Colonic mucosa (tissue), 4 donors: ENCODE results near the gene UCN2. TPM values are rescaled to one million over a fixed set of nuclear protein-coding genes. Genes with fewer than 3 reads are reported as not detected.
A peak's percentile ranks its signal among the peaks of the same experiment; 100 is the strongest.

Experiments
- DNase-seq: peaks from one replicate; pipeline ENCODE4 v3.0.0-alpha.2; 2020
- H3K27ac ChIP-seq: fragments of 200-600 bp; one replicate; pipeline ENCODE4 v1.8.0; 2021
- H3K27me3 ChIP-seq: fragments of 200-600 bp; one replicate; pipeline ENCODE4 v1.8.0; 2021
- H3K36me3 ChIP-seq: fragments of 200-600 bp; one replicate; pipeline ENCODE4 v1.8.0; 2021
- H3K4me1 ChIP-seq: fragments of 200-600 bp; one replicate; pipeline ENCODE4 v1.8.0; 2021; ENCODE audit warnings: mild to moderate bottlenecking
- H3K4me3 ChIP-seq: fragments of 200-600 bp; one replicate; pipeline ENCODE4 v1.8.0; 2021
- H3K9ac ChIP-seq, 2 donors: one replicate each; pipeline ENCODE4 v1.7.0; 2013; ENCODE audit warnings: control low read depth in 2 of 2, low read depth in 2 of 2, low read length in 2 of 2
- H3K9me3 ChIP-seq: fragments of 200-600 bp; one replicate; pipeline ENCODE4 v1.8.0; 2021
- CTCF ChIP-seq: fragments of 200-600 bp; IDR thresholded peaks from one replicate; pipeline ENCODE4 v1.8.0; 2022; ENCODE audit warnings: antibody characterized with exemption, mild to moderate bottlenecking
- intact Hi-C: fragments of 100-400 bp; cut with DNase I; formaldehyde crosslinking; loops from one replicate; pipeline ENCODE4 v1.14.1; 2022
- total RNA-seq, 2 donors: library from RNA; stranded (reverse); fragmentation: NEBNext Ultra II Directional in 1 of 2; extraction: Animal tissue kit (Norgen Biotek cat#: 25700) in 1 of 2; gene quantifications; one replicate each; pipeline ENCODE4 v1.2.1, GENCODE V29; 2021
- donor health status: healthy.
- donor health status: DM: no; HTN: no; CAD: no.
- donor health status: DM: no; HTN: no; CAD: no.

The UCN2 gene
- total RNA-seq, 2 donors from 2014 or later, result not detected

GRCh38 chr3:48548729-48549705 lies 14.6 kb downstream of the UCN2 start:
- TF ChIP-seq CTCF, result peak; percentile 93
- peak; percentile 89 for DNase-seq
- no peaks in the 10 kb centered on the region for H3K27me3 ChIP-seq
- no peak overlapping the region for H3K9ac ChIP-seq
- H3K4me3 ChIP-seq, result no peak overlapping the region
- no peaks in the 10 kb centered on the region for H3K9me3 ChIP-seq
- no peaks in the 10 kb centered on the region for H3K4me1 ChIP-seq
- no peak overlapping the region for H3K27ac ChIP-seq
- intact Hi-C loops, result loop anchor here (2.0 to 10.0 kb wide), 3 partner anchors 84 to 274 kb away; no protein-coding TSS in a partner anchor
- H3K36me3 ChIP-seq, result no peaks in the 10 kb centered on the region

- Histone ChIP-seq H3K9me3 (no peaks in the 10 kb centered on the region), H3K9ac (no peak overlapping the region), H3K27ac (no peak overlapping the region), H3K36me3 (no peaks in the 10 kb centered on the region), H3K4me3 (no peak overlapping the region), H3K27me3 (no peaks in the 10 kb centered on the region), H3K4me1 (no peaks in the 10 kb centered on the region)
- no peak for TF ChIP-seq CTCF
- DNase-seq, result no peak
- intact Hi-C loops, result loop anchor here (2.0 to 10.0 kb wide), 3 partner anchors 83 to 273 kb away; no protein-coding TSS in a partner anchor
Measured at GRCh38 chr3:48548126-48548525, 15.5 kb downstream of the UCN2 start.

GRCh38 chr3:48546203-48546829 lies 17.3 kb downstream of the UCN2 start:
- H3K27ac ChIP-seq, result no peak overlapping the region
- no peak for DNase-seq
- no peaks in the 10 kb centered on the region for H3K27me3 ChIP-seq
- no peak overlapping the region for H3K4me3 ChIP-seq
- intact Hi-C loops, result loop anchor here (5.0 to 10.0 kb wide), 2 partner anchors 144 to 272 kb away; no protein-coding TSS in a partner anchor
- H3K9ac ChIP-seq, result no peak overlapping the region
- no peaks in the 10 kb centered on the region for H3K9me3 ChIP-seq
- no peaks in the 10 kb centered on the region for H3K4me1 ChIP-seq
- no peaks in the 10 kb centered on the region for H3K36me3 ChIP-seq
- no peak for TF ChIP-seq CTCF

- intact Hi-C loops, result loop anchor here (10.0 kb wide), 1 partner anchor 269 kb away; no protein-coding TSS in a partner anchor
- Histone ChIP-seq H3K9ac (no peak overlapping the region), H3K4me3 (no peak overlapping the region), H3K4me1 (no peaks in the 10 kb centered on the region), H3K9me3 (no peaks in the 10 kb centered on the region), H3K36me3 (no peaks in the 10 kb centered on the region), H3K27ac (no peak overlapping the region), H3K27me3 (no peaks in the 10 kb centered on the region)
- no peak for TF ChIP-seq CTCF
- no peak for DNase-seq
Measured at GRCh38 chr3:48544141-48544540, 19.4 kb downstream of the UCN2 start.

- Histone ChIP-seq H3K4me1 (no peaks in the 10 kb centered on the region), H3K36me3 (no peaks in the 10 kb centered on the region), H3K9ac (no peak overlapping the region), H3K27me3 (no peaks in the 10 kb centered on the region), H3K27ac (no peak overlapping the region), H3K4me3 (no peak overlapping the region), H3K9me3 (no peaks in the 10 kb centered on the region)
- no peak for DNase-seq
- no peak for TF ChIP-seq CTCF
- intact Hi-C loops, result loop anchor here (10.0 kb wide), 1 partner anchor 269 kb away; no protein-coding TSS in a partner anchor
Measured at GRCh38 chr3:48543271-48543866, 20.2 kb downstream of the UCN2 start.
